Adrenal gland (tissue), 12 donors: ENCODE data around the gene TAF11L13. TPM values are rescaled to one million over a fixed set of nuclear protein-coding genes. Genes with fewer than 3 reads are reported as not detected.

Source experiments
- DNase-seq, 7 donors: peaks; one replicate each; pipeline ENCODE4 v3.0.0-alpha.2; 2019 to 2020
- H3K27ac ChIP-seq, 5 donors: fragments of 200-600 bp; sonication (generic) in 4 of 5; 1 replicate in 3 of 5; 2 replicates in 2 of 5; pipeline versions ENCODE4 v1.5.1 to v1.8.0; 2016 to 2020; ENCODE audit warnings: mild to moderate bottlenecking in 1 of 5
- H3K27me3 ChIP-seq: fragments of 200-600 bp; 2 replicates; pipeline ENCODE4 v1.8.0; 2021
- H3K36me3 ChIP-seq, 2 donors: fragments of 200-600 bp; replicated peaks in 1 of 2; 1 replicate in 1 of 2; 2 replicates in 1 of 2; pipeline versions ENCODE4 v1.5.1 to v1.8.0; 2018 to 2022
- H3K4me1 ChIP-seq, 2 donors: fragments of 200-600 bp; replicated peaks in 1 of 2; 1 replicate in 1 of 2; 2 replicates in 1 of 2; pipeline versions ENCODE4 v1.5.1 to v1.8.0; 2018 to 2021
- H3K4me3 ChIP-seq, 4 donors: fragments of 200-600 bp; sonication (generic) in 3 of 4; one replicate each; pipeline ENCODE4 v1.5.1; 2016 to 2018
- H3K9me3 ChIP-seq, 3 donors: fragments of 200-600 bp; sonication (generic) in 1 of 3; replicated peaks in 1 of 3; 1 replicate in 2 of 3; 2 replicates in 1 of 3; pipeline versions ENCODE4 v1.5.1 to v1.8.0; 2016 to 2021
- CTCF ChIP-seq, 6 experiments: fragments of 450-650 bp in 4 of 6; fragments of 200-600 bp in 2 of 6; sonication (generic) in 1 of 6; IDR thresholded peaks; 1 replicate in 5 of 6; 2 replicates in 1 of 6; pipeline versions ENCODE4 v1.5.1 to v1.8.0; 2016 to 2021; ENCODE audit warnings: antibody characterized with exemption in 6 of 6, mild to moderate bottlenecking in 2 of 6, moderate library complexity in 1 of 6
- POLR2A ChIP-seq, 2 donors: fragments of 450-650 bp; IDR thresholded peaks; one replicate each; pipeline ENCODE4 v1.6.1; 2017; ENCODE audit warnings: antibody characterized with exemption in 2 of 2, mild to moderate bottlenecking in 2 of 2, moderate library complexity in 1 of 2
- WGBS, 4 donors: extraction: QIAGEN DNeasy Blood & Tissue Kit in 2 of 4; methylation state at CpG; one replicate each; pipeline versions ENCODE4 v1.1.5 to v1.1.7; 2013 to 2017; 5-methylcytosine and 5-hydroxymethylcytosine counted together
- intact Hi-C, 2 donors: fragments of 100-400 bp; cut with DNase I; formaldehyde crosslinking; loops; one replicate each; pipeline versions ENCODE4 v1.14.1 to v1.15.0; 2022 to 2023
- polyA plus RNA-seq, 3 donors: library from polyadenylated mRNA; stranded (reverse); fragments of 200-250 nt in 2 of 3; fragments of 350-450 nt in 1 of 3; fragmentation: Illumina TruSeq in 1 of 3; extraction: RNeasy Lipid Tissue Mini Kit (QIAGEN cat#74804) in 1 of 3; gene quantifications; one replicate each; pipeline ENCODE4 v1.2.3, GENCODE V29; 2013 to 2014
- total RNA-seq, 9 donors: library from RNA; depleted of rRNA in 4 of 9; stranded (reverse); fragments of >200 nt in 4 of 9; fragments of 120-200 nt in 1 of 9; fragmentation: NEBNext Ultra II Directional in 1 of 9; extraction: Animal tissue kit (Norgen Biotek cat#: 25700) in 1 of 9; gene quantifications; one replicate each; pipeline versions ENCODE4 v1.1.0 to v1.2.4, GENCODE V29; 2013 to 2023
- donor health status: healthy with polysubstance abuse.
- donor health status: Bipolar disorder and iron deficiency.
- donor health status: DM: yes; HTN: yes; CAD: no.
- donor health status: DM: no; HTN: no; CAD: no.
- donor health status: DM: no; HTN: no; CAD: no.
- donor health status: DM: yes; HTN: yes; CAD: no.

TAF11L13 gene
- total and polyA plus RNA-seq, 12 donors: not detected

GRCh38 chr5:17665836-17666235 lies 33.9 kb downstream of the TAF11L13 start:
- Histone ChIP-seq H3K27ac (no peak overlapping the region), H3K4me3 (no peak overlapping the region), H3K9me3 (no peaks in the 10 kb centered on the region), H3K36me3 (no peaks in the 10 kb centered on the region), H3K27me3 (no peaks in the 10 kb centered on the region), H3K4me1 (no peaks in the 10 kb centered on the region)
- TF ChIP-seq POLR2A (IDR thresholded peaks at IDR 0.05) (no peak), CTCF (IDR thresholded peaks at IDR 0.05) (no peak)
- no peak for DNase-seq
- intact Hi-C loops: no loop called here
- WGBS, 4 donors: 82 to 90% (median 87%) methylated on average over 2 of the region's 2 CpGs

GRCh38 chr5:17666726-17667235 lies 34.9 kb downstream of the TAF11L13 start:
- no peak for TF ChIP-seq CTCF (IDR thresholded peaks at IDR 0.05)
- 79 to 83% (median 82%) methylated on average over 3 of the region's 3 CpGs for WGBS, 4 donors
- H3K27ac ChIP-seq: no peak overlapping the region
- no peaks in the 10 kb centered on the region for H3K4me1 ChIP-seq
- H3K4me3 ChIP-seq: no peak overlapping the region
- no peak for DNase-seq
- H3K9me3 ChIP-seq: no peaks in the 10 kb centered on the region
- no peaks in the 10 kb centered on the region for H3K36me3 ChIP-seq
- intact Hi-C loops: no loop called here
- no peaks in the 10 kb centered on the region for H3K27me3 ChIP-seq

GRCh38 chr5:17670353-17670752 lies 38.5 kb downstream of the TAF11L13 start:
- TF ChIP-seq CTCF (IDR thresholded peaks at IDR 0.05) (no peak), POLR2A (IDR thresholded peaks at IDR 0.05) (no peak)
- Histone ChIP-seq H3K4me3 (no peak overlapping the region), H3K9me3 (no peaks in the 10 kb centered on the region), H3K4me1 (no peaks in the 10 kb centered on the region), H3K27me3 (no peaks in the 10 kb centered on the region), H3K27ac (no peak overlapping the region), H3K36me3 (no peaks in the 10 kb centered on the region)
- WGBS, 4 donors: 89 to 100% (median 93%) methylated on average over 4 to 14 of the region's 14 CpGs
- DNase-seq: no peak
- intact Hi-C loops: no loop called here

GRCh38 chr5:17678751-17679324 lies 47.0 kb downstream of the TAF11L13 start:
- intact Hi-C loops: no loop called here
- WGBS, 4 donors: 76 to 83% (median 77%) methylated on average over 3 to 4 of the region's 4 CpGs
- TF ChIP-seq POLR2A (IDR thresholded peaks at IDR 0.05) (no peak), CTCF (IDR thresholded peaks at IDR 0.05) (no peak)
- H3K4me1 ChIP-seq: no peaks in the 10 kb centered on the region
- H3K4me3 ChIP-seq: no peak overlapping the region
- H3K27me3 ChIP-seq: no peaks in the 10 kb centered on the region
- H3K9me3 ChIP-seq: no peaks in the 10 kb centered on the region
- H3K27ac ChIP-seq: no peak overlapping the region
- no peak for DNase-seq
- H3K36me3 ChIP-seq: no peaks in the 10 kb centered on the region
